Liver (tissue), 3 donors: ENCODE results near the gene OR52N1.

Source experiments
- EGR1 ChIP-seq, 2 donors: IDR thresholded peaks; 2 replicates each; pipeline ENCODE4 v1.6.1; 2016 to 2018; ENCODE audit warnings: antibody characterized with exemption in 2 of 2, low read depth in 2 of 2
- GABPA ChIP-seq, 2 donors: IDR thresholded peaks in 1 of 2; conservative IDR thresholded peaks in 1 of 2; 2 replicates each; pipeline ENCODE4 v1.6.1; 2016; ENCODE audit warnings: antibody characterized with exemption in 2 of 2, mild to moderate bottlenecking in 1 of 2, moderate library complexity in 1 of 2
- HNF4G ChIP-seq: IDR thresholded peaks from 2 replicates; pipeline ENCODE4 v1.6.1; 2016; ENCODE audit warnings: antibody characterized with exemption
- JUND ChIP-seq, 2 donors: IDR thresholded peaks; 2 replicates each; pipeline ENCODE4 v1.6.1; 2016; ENCODE audit warnings: antibody characterized with exemption in 2 of 2
- RAD21 ChIP-seq, 2 donors: IDR thresholded peaks; 2 replicates each; pipeline ENCODE4 v1.6.1; 2016; ENCODE audit warnings: antibody characterized with exemption in 2 of 2, mild to moderate bottlenecking in 2 of 2
- RXRA ChIP-seq, 2 donors: IDR thresholded peaks; 2 replicates each; pipeline ENCODE4 v1.6.1; 2017 to 2018; ENCODE audit warnings: antibody characterized with exemption in 2 of 2, mild to moderate bottlenecking in 1 of 2
- SP1 ChIP-seq: IDR thresholded peaks from 2 replicates; pipeline ENCODE4 v1.6.1; 2018; ENCODE audit warnings: antibody characterized with exemption, mild to moderate bottlenecking
- TAF1 ChIP-seq: conservative IDR thresholded peaks from 2 replicates; pipeline ENCODE4 v1.6.1; 2016; ENCODE audit warnings: antibody characterized with exemption, mild to moderate bottlenecking
- YY1 ChIP-seq: IDR thresholded peaks from 2 replicates; pipeline ENCODE4 v1.6.1; 2016; ENCODE audit warnings: antibody characterized with exemption, mild to moderate bottlenecking
- TF ChIP-seq, protein P1 (sequence below): fragments of 150-350 bp; IDR thresholded peaks from 2 replicates; pipeline ENCODE4 v1.5.1; 2017; ENCODE audit warnings: improper control_type of control experiment, low read depth, low read length; ENCODE audit not compliant: missing input control
- TF ChIP-seq, protein P2 (sequence below): IDR thresholded peaks from 2 replicates; pipeline ENCODE4 v1.6.1; 2016; ENCODE audit warnings: antibody characterized with exemption
- TF ChIP-seq, protein P3 (sequence below): IDR thresholded peaks from 2 replicates; pipeline ENCODE4 v1.6.1; 2016; ENCODE audit warnings: antibody characterized with exemption
- TF ChIP-seq, protein P4 (sequence below): IDR thresholded peaks from 2 replicates; pipeline ENCODE4 v1.6.1; 2016; ENCODE audit warnings: antibody characterized with exemption
- TF ChIP-seq, protein P5 (sequence below): IDR thresholded peaks from 2 replicates; pipeline ENCODE4 v1.6.1; 2016; ENCODE audit warnings: antibody characterized with exemption, mild to moderate bottlenecking
- donor health status: healthy.
- donor health status: healthy.

DNA sequence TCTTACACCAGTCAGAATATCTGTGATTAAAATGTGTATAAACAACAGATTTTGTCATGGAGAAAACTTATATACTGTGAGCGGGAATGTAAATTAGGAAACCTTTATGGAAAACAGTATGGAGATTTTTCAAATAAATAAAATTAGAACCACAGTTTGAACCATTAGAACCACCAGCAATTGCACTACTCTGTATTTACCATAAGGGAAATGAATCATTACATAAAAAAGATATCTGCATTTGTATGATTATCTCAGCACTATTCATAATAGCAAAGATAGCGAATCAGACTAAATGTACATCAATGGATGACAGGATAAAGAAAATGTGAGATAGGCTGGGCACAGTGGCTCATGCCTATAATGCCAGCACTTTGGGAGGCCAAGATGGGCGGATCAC, 44.5 kb downstream of the OR52N1 start:
- TF ChIP-seq, protein P1, sequence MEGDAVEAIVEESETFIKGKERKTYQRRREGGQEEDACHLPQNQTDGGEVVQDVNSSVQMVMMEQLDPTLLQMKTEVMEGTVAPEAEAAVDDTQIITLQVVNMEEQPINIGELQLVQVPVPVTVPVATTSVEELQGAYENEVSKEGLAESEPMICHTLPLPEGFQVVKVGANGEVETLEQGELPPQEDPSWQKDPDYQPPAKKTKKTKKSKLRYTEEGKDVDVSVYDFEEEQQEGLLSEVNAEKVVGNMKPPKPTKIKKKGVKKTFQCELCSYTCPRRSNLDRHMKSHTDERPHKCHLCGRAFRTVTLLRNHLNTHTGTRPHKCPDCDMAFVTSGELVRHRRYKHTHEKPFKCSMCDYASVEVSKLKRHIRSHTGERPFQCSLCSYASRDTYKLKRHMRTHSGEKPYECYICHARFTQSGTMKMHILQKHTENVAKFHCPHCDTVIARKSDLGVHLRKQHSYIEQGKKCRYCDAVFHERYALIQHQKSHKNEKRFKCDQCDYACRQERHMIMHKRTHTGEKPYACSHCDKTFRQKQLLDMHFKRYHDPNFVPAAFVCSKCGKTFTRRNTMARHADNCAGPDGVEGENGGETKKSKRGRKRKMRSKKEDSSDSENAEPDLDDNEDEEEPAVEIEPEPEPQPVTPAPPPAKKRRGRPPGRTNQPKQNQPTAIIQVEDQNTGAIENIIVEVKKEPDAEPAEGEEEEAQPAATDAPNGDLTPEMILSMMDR, result no peak
- no peak for TF ChIP-seq TAF1
- TF ChIP-seq HNF4G, result no peak
- TF ChIP-seq YY1, result no peak
- no peak for TF ChIP-seq GABPA (IDR thresholded peaks at IDR 0.05 in 1 of 2, conservative IDR thresholded peaks at IDR 0.05 in 1 of 2)
- TF ChIP-seq RAD21 (IDR thresholded peaks at IDR 0.05), result no peak
- TF ChIP-seq, protein P2, sequence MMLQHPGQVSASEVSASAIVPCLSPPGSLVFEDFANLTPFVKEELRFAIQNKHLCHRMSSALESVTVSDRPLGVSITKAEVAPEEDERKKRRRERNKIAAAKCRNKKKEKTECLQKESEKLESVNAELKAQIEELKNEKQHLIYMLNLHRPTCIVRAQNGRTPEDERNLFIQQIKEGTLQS, result no peak
- TF ChIP-seq SP1, result no peak
- TF ChIP-seq, protein P3, sequence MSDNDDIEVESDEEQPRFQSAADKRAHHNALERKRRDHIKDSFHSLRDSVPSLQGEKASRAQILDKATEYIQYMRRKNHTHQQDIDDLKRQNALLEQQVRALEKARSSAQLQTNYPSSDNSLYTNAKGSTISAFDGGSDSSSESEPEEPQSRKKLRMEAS, result no peak
- TF ChIP-seq JUND (IDR thresholded peaks at IDR 0.05), result no peak
- TF ChIP-seq, protein P4, sequence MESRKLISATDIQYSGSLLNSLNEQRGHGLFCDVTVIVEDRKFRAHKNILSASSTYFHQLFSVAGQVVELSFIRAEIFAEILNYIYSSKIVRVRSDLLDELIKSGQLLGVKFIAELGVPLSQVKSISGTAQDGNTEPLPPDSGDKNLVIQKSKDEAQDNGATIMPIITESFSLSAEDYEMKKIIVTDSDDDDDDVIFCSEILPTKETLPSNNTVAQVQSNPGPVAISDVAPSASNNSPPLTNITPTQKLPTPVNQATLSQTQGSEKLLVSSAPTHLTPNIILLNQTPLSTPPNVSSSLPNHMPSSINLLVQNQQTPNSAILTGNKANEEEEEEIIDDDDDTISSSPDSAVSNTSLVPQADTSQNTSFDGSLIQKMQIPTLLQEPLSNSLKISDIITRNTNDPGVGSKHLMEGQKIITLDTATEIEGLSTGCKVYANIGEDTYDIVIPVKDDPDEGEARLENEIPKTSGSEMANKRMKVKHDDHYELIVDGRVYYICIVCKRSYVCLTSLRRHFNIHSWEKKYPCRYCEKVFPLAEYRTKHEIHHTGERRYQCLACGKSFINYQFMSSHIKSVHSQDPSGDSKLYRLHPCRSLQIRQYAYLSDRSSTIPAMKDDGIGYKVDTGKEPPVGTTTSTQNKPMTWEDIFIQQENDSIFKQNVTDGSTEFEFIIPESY, result no peak
- TF ChIP-seq, protein P5, sequence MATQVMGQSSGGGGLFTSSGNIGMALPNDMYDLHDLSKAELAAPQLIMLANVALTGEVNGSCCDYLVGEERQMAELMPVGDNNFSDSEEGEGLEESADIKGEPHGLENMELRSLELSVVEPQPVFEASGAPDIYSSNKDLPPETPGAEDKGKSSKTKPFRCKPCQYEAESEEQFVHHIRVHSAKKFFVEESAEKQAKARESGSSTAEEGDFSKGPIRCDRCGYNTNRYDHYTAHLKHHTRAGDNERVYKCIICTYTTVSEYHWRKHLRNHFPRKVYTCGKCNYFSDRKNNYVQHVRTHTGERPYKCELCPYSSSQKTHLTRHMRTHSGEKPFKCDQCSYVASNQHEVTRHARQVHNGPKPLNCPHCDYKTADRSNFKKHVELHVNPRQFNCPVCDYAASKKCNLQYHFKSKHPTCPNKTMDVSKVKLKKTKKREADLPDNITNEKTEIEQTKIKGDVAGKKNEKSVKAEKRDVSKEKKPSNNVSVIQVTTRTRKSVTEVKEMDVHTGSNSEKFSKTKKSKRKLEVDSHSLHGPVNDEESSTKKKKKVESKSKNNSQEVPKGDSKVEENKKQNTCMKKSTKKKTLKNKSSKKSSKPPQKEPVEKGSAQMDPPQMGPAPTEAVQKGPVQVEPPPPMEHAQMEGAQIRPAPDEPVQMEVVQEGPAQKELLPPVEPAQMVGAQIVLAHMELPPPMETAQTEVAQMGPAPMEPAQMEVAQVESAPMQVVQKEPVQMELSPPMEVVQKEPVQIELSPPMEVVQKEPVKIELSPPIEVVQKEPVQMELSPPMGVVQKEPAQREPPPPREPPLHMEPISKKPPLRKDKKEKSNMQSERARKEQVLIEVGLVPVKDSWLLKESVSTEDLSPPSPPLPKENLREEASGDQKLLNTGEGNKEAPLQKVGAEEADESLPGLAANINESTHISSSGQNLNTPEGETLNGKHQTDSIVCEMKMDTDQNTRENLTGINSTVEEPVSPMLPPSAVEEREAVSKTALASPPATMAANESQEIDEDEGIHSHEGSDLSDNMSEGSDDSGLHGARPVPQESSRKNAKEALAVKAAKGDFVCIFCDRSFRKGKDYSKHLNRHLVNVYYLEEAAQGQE, result no peak
- TF ChIP-seq EGR1 (IDR thresholded peaks at IDR 0.05; ENCODE audit: low read depth in 2 of 2), result no peak
- TF ChIP-seq RXRA (IDR thresholded peaks at IDR 0.05), result no peak
